Measurements from ENCODE around the gene NPY. TPM values are rescaled to one million over a fixed set of nuclear protein-coding genes. Genes with fewer than 3 reads are reported as not detected.
A peak's percentile ranks its signal among the peaks of the same experiment; 100 is the strongest.

Gene NPY
- total RNA-seq, 1 experiment from 2014 or later, result not detected

- H3K36me3 ChIP-seq (replicated peaks; ENCODE audit: control insufficient read depth, insufficient read depth, low read length), result no peaks in the 10 kb centered on the region
- peaks cover 6% of the 10 kb centered on the region; the same call in 1 of the 2 replicates for H3K27me3 ChIP-seq (ENCODE audit: control insufficient read depth, insufficient read depth, low read length)
- no peak for DNase-seq
- H3K4me3 ChIP-seq (ENCODE audit: insufficient read depth, low read depth, low read length), result no peak overlapping the region
These were observed 50.0 kb downstream of the NPY start for GRCh38 chr7:24334012-24334411.

- DNase-seq, result no peak
- Histone ChIP-seq H3K36me3 (replicated peaks; ENCODE audit: control insufficient read depth, insufficient read depth, low read length) (no peaks in the 10 kb centered on the region), H3K27me3 (ENCODE audit: control insufficient read depth, insufficient read depth, low read length) (peaks cover 6% of the 10 kb centered on the region; the same call in 1 of the 2 replicates), H3K4me3 (ENCODE audit: insufficient read depth, low read depth, low read length) (no peak overlapping the region)
These were observed 50.6 kb downstream of the NPY start for GRCh38 chr7:24334627-24335026.

DNA sequence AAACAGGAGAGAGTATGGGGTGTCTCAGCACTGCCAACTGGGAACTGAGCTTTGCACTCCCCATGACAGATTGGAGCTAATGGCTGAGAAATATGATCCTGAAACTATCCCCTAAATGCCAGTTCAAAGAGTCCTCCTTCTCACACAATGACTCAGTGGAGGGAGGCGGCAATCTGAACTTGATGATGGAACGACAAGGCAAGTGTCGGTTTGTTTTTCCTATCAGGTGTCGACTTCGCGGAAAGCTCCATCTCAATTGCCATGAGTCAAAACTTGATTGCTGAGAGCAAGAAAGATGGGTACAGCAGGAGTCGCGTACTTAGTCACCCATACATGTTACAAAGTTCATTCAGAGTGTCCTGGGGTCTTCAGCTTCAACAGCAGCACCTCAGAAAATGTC lies 52.5 kb downstream of the NPY start:
- no peak for DNase-seq
- Histone ChIP-seq H3K27me3 (ENCODE audit: control insufficient read depth, insufficient read depth, low read length) (peaks cover 6% of the 10 kb centered on the region; the same call in 1 of the 2 replicates), H3K36me3 (replicated peaks; ENCODE audit: control insufficient read depth, insufficient read depth, low read length) (no peaks in the 10 kb centered on the region), H3K4me3 (ENCODE audit: insufficient read depth, low read depth, low read length) (no peak overlapping the region)

DNA sequence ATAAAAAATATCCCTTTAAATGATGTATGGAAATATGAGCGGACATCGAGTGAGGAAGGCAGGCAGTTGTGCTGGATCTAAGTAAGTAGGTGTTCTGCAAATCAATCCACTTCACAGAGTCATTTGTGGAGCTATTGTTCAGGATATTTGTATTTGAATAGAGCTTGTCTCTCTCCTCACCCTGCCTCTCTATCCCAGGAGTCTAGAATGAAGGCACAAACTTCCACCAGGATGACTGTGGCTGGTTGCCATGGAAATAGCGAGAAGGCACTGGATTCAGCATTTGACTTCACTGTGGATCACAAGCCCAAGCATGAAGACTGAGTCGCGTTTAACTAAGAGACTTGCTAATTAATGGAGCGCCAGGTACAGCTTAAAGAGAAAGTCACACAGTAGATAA lies 53.2 kb downstream of the NPY start:
- H3K36me3 ChIP-seq (replicated peaks; ENCODE audit: control insufficient read depth, insufficient read depth, low read length), result no peaks in the 10 kb centered on the region
- peak; percentile 46 for DNase-seq
- no peak overlapping the region for H3K4me3 ChIP-seq (ENCODE audit: insufficient read depth, low read depth, low read length)
- H3K27me3 ChIP-seq (ENCODE audit: control insufficient read depth, insufficient read depth, low read length), result peaks cover 6% of the 10 kb centered on the region; the same call in 1 of the 2 replicates

GRCh38 chr7:24339575-24339974 lies 55.6 kb downstream of the NPY start:
- peaks cover 6% of the 10 kb centered on the region; the same call in 1 of the 2 replicates for H3K27me3 ChIP-seq (ENCODE audit: control insufficient read depth, insufficient read depth, low read length)
- no peaks in the 10 kb centered on the region for H3K36me3 ChIP-seq (replicated peaks; ENCODE audit: control insufficient read depth, insufficient read depth, low read length)
- no peak for DNase-seq
- H3K4me3 ChIP-seq (ENCODE audit: insufficient read depth, low read depth, low read length), result no peak overlapping the region

DNA sequence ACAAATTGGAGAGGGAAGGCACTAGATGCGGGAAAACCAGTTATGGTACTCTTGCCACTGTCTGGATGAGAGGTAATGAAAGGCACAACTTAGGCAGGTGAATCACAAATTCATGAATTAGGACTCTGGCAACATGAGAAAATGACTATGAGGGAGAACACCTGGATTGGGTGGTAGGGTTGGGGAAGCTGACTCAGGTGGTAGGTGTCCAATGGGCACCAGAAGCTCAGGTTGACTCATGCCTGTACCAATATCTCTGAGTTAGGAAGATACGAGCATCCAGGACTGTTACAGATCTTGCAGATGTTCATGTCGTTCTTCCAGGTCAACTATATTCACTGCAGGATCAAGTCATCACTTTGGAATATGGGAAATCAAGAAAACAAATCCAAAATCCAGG lies 56.7 kb downstream of the NPY start:
- H3K4me3 ChIP-seq (ENCODE audit: insufficient read depth, low read depth, low read length), result no peak overlapping the region
- no peak for DNase-seq
- peaks cover 6% of the 10 kb centered on the region; the same call in 1 of the 2 replicates for H3K27me3 ChIP-seq (ENCODE audit: control insufficient read depth, insufficient read depth, low read length)
- H3K36me3 ChIP-seq (replicated peaks; ENCODE audit: control insufficient read depth, insufficient read depth, low read length), result no peaks in the 10 kb centered on the region

Measured in H7 (cell line).